ENCODE measurements around the gene ERP29. TPM values are rescaled to one million over a fixed set of nuclear protein-coding genes. Genes with fewer than 3 reads are reported as not detected.

ERP29 gene
- total RNA-seq: 10 to 100 TPM; 33.5 to 35.3 (median 34.9) TPM

DNA sequence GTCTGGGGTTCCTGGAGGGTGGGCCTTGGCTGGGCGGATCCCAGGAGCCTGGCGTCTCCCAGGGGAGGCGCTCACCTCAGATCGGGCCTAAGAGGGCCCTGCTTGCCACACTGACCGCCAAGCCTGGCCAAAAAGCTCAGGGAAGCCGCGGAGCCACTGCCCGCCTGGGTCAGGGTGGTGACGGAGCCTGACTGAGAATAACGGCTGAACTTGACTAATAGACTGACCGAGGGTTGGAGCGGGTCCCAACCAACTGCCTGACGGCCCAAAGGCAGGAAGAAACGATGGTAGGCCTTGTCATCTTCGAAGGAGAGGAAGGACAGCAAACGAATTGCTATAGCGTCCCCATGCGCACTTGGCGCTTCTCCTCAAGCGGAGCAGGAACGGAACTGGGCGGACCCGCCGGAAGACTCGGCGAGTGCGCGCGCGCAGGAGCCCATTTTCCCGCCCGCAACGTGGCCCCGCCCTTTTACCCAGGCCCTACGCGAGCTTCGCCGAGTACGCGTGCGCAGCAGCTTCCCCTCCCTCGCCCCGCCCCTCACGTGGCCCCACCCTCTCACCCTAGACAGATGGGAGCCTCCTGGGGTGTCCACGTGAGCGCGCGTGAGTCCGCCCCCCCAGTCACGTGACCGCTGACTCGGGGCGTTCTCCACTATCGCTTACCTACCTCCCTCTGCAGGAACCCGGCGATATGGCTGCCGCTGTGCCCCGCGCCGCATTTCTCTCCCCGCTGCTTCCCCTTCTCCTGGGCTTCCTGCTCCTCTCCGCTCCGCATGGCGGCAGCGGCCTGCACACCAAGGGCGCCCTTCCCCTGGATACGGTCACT is at the start of gene ERP29, which contains the start of gene TMEM116:
Gene ERP29 (plus strand): TSS at position 652 of the 826 bp plus-strand sequence. CDS start 40 bp downstream, at position 692.
Gene TMEM116 (minus strand): TSS at position 391 of the 826 bp plus-strand sequence. CDS start 7,895 bp downstream, outside the sequence.
- no peaks in the 10 kb centered on the region for H3K9me3 ChIP-seq
- peak; percentile 93 for TF ChIP-seq POLR2A (IDR thresholded peaks at IDR 0.05; ENCODE audit: low read depth)
- peak; percentile 98 to 100 for TF ChIP-seq POLR2AphosphoS5 (IDR thresholded peaks at IDR 0.05)
- TF ChIP-seq EP300 (IDR thresholded peaks at IDR 0.05): no peak
- TF ChIP-seq, protein P1, sequence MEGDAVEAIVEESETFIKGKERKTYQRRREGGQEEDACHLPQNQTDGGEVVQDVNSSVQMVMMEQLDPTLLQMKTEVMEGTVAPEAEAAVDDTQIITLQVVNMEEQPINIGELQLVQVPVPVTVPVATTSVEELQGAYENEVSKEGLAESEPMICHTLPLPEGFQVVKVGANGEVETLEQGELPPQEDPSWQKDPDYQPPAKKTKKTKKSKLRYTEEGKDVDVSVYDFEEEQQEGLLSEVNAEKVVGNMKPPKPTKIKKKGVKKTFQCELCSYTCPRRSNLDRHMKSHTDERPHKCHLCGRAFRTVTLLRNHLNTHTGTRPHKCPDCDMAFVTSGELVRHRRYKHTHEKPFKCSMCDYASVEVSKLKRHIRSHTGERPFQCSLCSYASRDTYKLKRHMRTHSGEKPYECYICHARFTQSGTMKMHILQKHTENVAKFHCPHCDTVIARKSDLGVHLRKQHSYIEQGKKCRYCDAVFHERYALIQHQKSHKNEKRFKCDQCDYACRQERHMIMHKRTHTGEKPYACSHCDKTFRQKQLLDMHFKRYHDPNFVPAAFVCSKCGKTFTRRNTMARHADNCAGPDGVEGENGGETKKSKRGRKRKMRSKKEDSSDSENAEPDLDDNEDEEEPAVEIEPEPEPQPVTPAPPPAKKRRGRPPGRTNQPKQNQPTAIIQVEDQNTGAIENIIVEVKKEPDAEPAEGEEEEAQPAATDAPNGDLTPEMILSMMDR (IDR thresholded peaks at IDR 0.05): peak; percentile 47 to 72 (median 68)
- no peaks in the 10 kb centered on the region for H3K27me3 ChIP-seq
- 2% methylated on average over 30 of the region's 67 CpGs for WGBS
- peak; percentile 100 for DNase-seq (ENCODE audit: extremely low spot score)
- peaks cover 26 to 66% (median 44%) of the 10 kb centered on the region in 4 donors for H3K4me1 ChIP-seq
- peaks cover under 1 to 17% (median 9%) of the 10 kb centered on the region in 4 donors for H3K36me3 ChIP-seq
- H3K27ac ChIP-seq (replicated peaks in 1 of 4): peak within 1 kb of the TSS; percentile 96 to 99 (median 98)
- intact Hi-C loops (cut with DNase I): loop anchor here (5.0 kb wide), 1 partner anchor 71 kb away; no protein-coding TSS in a partner anchor
- peak within 1 kb of the TSS; percentile 68 to 100 (median 88) for H3K4me3 ChIP-seq

DNA sequence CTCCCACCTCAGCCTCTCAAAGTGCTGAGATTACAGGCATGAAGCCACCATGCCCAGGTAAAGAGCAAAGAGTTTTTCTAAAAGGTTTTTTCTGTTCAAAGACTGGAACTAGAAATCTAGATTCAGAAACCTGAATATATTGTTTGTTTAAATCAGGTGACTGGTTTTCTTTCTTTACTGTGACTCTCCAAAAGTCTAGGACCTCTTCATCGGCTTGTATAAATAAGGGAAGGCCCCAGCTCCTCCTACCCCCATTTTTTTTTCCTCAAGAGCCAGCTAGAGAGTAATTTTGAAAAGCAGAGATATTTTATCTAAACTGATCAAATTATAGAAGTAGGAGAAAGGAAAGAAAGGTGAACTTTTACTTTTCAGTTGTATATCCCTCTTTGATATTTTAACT is 48.3 kb upstream of the ERP29 start:
- no peak overlapping the region for H3K27ac ChIP-seq (replicated peaks in 1 of 4)
- TF ChIP-seq EP300 (IDR thresholded peaks at IDR 0.05) (no peak), POLR2A (IDR thresholded peaks at IDR 0.05; ENCODE audit: low read depth) (no peak), POLR2AphosphoS5 (IDR thresholded peaks at IDR 0.05) (no peak)
- TF ChIP-seq, protein P1 (IDR thresholded peaks at IDR 0.05): no peak
- no peaks in the 10 kb centered on the region for H3K27me3 ChIP-seq
- peaks cover 0 to 5% (median under 1%) of the 10 kb centered on the region in 4 donors for H3K9me3 ChIP-seq
- DNase-seq (ENCODE audit: extremely low spot score): no peak
- intact Hi-C loops (cut with DNase I): no loop called here
- H3K4me3 ChIP-seq: no peak overlapping the region
- no peaks in the 10 kb centered on the region for H3K4me1 ChIP-seq
- WGBS: 70% methylated on average over 1 of the region's 1 CpG
- H3K36me3 ChIP-seq: peaks cover 0 to 12% (median 3%) of the 10 kb centered on the region in 4 donors

GRCh38 chr12:111971800-111972199 is 41.4 kb upstream of the ERP29 start:
- H3K4me1 ChIP-seq: no peaks in the 10 kb centered on the region
- H3K36me3 ChIP-seq: peaks cover 0 to 6% (median 2%) of the 10 kb centered on the region in 4 donors
- no peak for DNase-seq (ENCODE audit: extremely low spot score)
- TF ChIP-seq EP300 (IDR thresholded peaks at IDR 0.05): no peak
- TF ChIP-seq, protein P1 (IDR thresholded peaks at IDR 0.05): no peak
- no peak for TF ChIP-seq POLR2A (IDR thresholded peaks at IDR 0.05; ENCODE audit: low read depth)
- no peak for TF ChIP-seq POLR2AphosphoS5 (IDR thresholded peaks at IDR 0.05)
- peaks cover 0 to 15% (median 11%) of the 10 kb centered on the region in 4 donors for H3K9me3 ChIP-seq
- no peak overlapping the region for H3K4me3 ChIP-seq
- H3K27ac ChIP-seq (replicated peaks in 1 of 4): no peak overlapping the region
- intact Hi-C loops (cut with DNase I): no loop called here
- H3K27me3 ChIP-seq: no peaks in the 10 kb centered on the region

DNA sequence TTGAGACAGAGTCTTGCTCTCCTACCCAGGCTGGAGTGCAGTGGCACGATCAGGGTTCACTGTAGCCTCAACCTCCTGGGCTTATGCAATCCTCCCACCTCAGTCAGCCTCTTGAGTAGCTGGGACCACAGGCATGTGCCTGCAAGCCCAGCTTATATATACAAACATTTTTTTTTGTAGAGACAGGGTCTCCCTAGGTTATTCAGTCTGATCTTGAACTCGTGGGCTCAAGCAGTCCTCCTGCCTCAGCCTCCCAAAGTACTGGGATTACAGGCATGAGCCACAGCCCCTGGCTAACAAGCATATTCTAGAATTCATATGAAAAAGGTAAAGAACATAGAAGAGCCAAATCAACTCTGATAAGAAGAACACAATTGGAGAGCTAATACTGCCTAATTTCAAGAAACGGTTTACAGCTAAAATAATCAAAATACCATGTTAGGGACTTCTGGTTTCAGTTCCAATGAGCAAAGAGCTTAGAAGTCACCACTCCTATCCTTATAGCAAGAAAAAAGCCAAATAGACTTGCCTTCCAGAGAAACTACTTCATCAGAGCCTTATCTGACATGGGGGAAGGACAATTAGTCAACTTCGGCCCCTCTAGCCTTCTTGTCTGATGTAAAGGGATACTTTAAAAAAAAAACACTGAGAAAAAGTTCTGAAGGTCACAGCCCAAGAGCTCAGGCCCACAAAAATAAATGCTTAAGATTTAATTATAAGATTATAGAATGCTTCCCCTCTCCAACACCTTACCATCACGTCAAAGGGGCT is 37.9 kb upstream of the ERP29 start:
- Histone ChIP-seq H3K27ac (replicated peaks in 1 of 4) (no peak overlapping the region), H3K27me3 (no peaks in the 10 kb centered on the region), H3K4me1 (no peaks in the 10 kb centered on the region), H3K4me3 (no peak overlapping the region), H3K36me3 (peaks cover 0 to 6% (median 2%) of the 10 kb centered on the region in 4 donors), H3K9me3 (peaks cover 0 to 10% (median 9%) of the 10 kb centered on the region in 4 donors)
- intact Hi-C loops (cut with DNase I): no loop called here
- no peak for DNase-seq (ENCODE audit: extremely low spot score)
- TF ChIP-seq POLR2A (IDR thresholded peaks at IDR 0.05; ENCODE audit: low read depth): no peak
- TF ChIP-seq, protein P1 (IDR thresholded peaks at IDR 0.05): no peak
- no peak for TF ChIP-seq EP300 (IDR thresholded peaks at IDR 0.05)
- no peak for TF ChIP-seq POLR2AphosphoS5 (IDR thresholded peaks at IDR 0.05)
- WGBS: 90% methylated on average over 5 of the region's 5 CpGs
